IMR-90 (cell line): ENCODE results near the gene PIR.

Source experiments
- POLR2A ChIP-seq: IDR thresholded peaks from 2 replicates; pipeline ENCODE4 v1.6.1; 2012; ENCODE audit warnings: mild to moderate bottlenecking, low read depth, low read length
- TF ChIP-seq, protein P1 (sequence below): conservative IDR thresholded peaks from 2 replicates; pipeline ENCODE4 v1.5.1; 2012; ENCODE audit warnings: mild to moderate bottlenecking, low read depth, low read length, improper control_type of control experiment

DNA sequence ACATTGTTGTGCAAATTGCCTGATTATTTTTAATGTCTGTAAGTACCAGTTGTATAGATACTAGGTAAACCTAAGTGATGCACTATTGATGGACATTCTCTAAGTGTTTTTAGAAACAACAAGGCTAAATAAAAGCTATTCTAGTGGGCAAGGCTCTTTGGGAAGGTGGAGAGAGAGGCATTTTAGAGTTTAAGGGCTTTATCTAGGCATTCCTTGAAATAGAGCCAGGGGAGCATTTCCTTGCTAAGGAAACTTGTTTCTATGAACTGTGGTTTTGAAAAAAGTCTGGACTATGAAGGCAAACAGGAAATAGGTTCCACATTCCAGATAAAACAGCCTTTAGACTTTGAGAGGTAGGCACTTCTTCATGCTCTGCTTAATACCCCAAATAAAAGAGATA lies 31.3 kb upstream of the PIR start:
- TF ChIP-seq, protein P1, sequence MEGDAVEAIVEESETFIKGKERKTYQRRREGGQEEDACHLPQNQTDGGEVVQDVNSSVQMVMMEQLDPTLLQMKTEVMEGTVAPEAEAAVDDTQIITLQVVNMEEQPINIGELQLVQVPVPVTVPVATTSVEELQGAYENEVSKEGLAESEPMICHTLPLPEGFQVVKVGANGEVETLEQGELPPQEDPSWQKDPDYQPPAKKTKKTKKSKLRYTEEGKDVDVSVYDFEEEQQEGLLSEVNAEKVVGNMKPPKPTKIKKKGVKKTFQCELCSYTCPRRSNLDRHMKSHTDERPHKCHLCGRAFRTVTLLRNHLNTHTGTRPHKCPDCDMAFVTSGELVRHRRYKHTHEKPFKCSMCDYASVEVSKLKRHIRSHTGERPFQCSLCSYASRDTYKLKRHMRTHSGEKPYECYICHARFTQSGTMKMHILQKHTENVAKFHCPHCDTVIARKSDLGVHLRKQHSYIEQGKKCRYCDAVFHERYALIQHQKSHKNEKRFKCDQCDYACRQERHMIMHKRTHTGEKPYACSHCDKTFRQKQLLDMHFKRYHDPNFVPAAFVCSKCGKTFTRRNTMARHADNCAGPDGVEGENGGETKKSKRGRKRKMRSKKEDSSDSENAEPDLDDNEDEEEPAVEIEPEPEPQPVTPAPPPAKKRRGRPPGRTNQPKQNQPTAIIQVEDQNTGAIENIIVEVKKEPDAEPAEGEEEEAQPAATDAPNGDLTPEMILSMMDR: no peak
- no peak for TF ChIP-seq POLR2A
